Mucosa of descending colon (tissue), 3 donors: ENCODE measurements around the gene NKAIN2. TPM values are rescaled to one million over a fixed set of nuclear protein-coding genes. Genes with fewer than 3 reads are reported as not detected.

ENCODE experiments used
- ATAC-seq: fragments of 200-7000 bp; cut with Tn5 transposase; one replicate; pipeline ENCODE4 v1.9.1; 2020; ENCODE audit warnings: mild to moderate bottlenecking, moderate library complexity
- DNase-seq, 3 donors: peaks; one replicate each; pipeline ENCODE4 v3.0.0-alpha.2; 2020
- H3K36me3 ChIP-seq: fragments of 200-600 bp; one replicate; pipeline ENCODE4 v1.8.0; 2021; ENCODE audit warnings: low read depth, mild to moderate bottlenecking
- H3K4me1 ChIP-seq: fragments of 200-600 bp; one replicate; pipeline ENCODE4 v1.8.0; 2021; ENCODE audit warnings: low read depth, mild to moderate bottlenecking
- H3K4me3 ChIP-seq: fragments of 200-600 bp; one replicate; pipeline ENCODE4 v1.8.0; 2021; ENCODE audit warnings: mild to moderate bottlenecking
- H3K9me3 ChIP-seq: fragments of 200-600 bp; one replicate; pipeline ENCODE4 v1.8.0; 2021; ENCODE audit warnings: mild to moderate bottlenecking
- CTCF ChIP-seq: fragments of 200-600 bp; IDR thresholded peaks from one replicate; pipeline ENCODE4 v1.8.0; 2022; ENCODE audit warnings: antibody characterized with exemption, mild to moderate bottlenecking
- intact Hi-C, 2 donors: fragments of 100-400 bp; cut with DNase I in 1 of 2; cut with micrococcal nuclease in 1 of 2; formaldehyde crosslinking; loops; one replicate each; pipeline versions ENCODE4 v1.11.0 to v1.11.1; 2022; cut with DNase I, micrococcal nuclease
- total RNA-seq, 3 donors: library from RNA; stranded (reverse); fragmentation: NEBNext Ultra II Directional in 2 of 3; extraction: Animal tissue kit (Norgen Biotek cat#: 25700) in 2 of 3; gene quantifications; one replicate each; pipeline versions ENCODE4 v1.2.1 to v1.2.4, GENCODE V29; 2021 to 2023
- donor health status: DM: no; HTN: no; CAD: no; lungs with moderate emphysema.
- donor health status: DM: no; HTN: no; CAD: no.
- donor health status: DM: no; HTN: yes; CAD: no.

Gene NKAIN2
- total RNA-seq, 3 donors from 2014 or later, result 0.34 to 4.7 (median 0.69) TPM

- H3K4me3 ChIP-seq, result no peak overlapping the region
- DNase-seq (no peak), ATAC-seq (no peak)
- intact Hi-C loops, result no loop called here
- H3K4me1 ChIP-seq, result no peaks in the 10 kb centered on the region
- TF ChIP-seq CTCF, result no peak
- no peaks in the 10 kb centered on the region for H3K36me3 ChIP-seq
- no peaks in the 10 kb centered on the region for H3K9me3 ChIP-seq
These were observed 713.7 kb downstream of the NKAIN2 start for GRCh38 chr6:124517339-124517738.

- Histone ChIP-seq H3K4me3 (no peak overlapping the region), H3K36me3 (no peaks in the 10 kb centered on the region), H3K9me3 (no peaks in the 10 kb centered on the region), H3K4me1 (no peaks in the 10 kb centered on the region)
- intact Hi-C loops, result no loop called here
- no peak for ATAC-seq
- no peak for DNase-seq
- TF ChIP-seq CTCF, result no peak
These were observed 716.8 kb downstream of the NKAIN2 start for GRCh38 chr6:124520514-124520913.

GRCh38 chr6:124522335-124522734 lies 718.7 kb downstream of the NKAIN2 start:
- no peak overlapping the region for H3K4me3 ChIP-seq
- H3K4me1 ChIP-seq, result no peaks in the 10 kb centered on the region
- intact Hi-C loops, result no loop called here
- H3K36me3 ChIP-seq, result no peaks in the 10 kb centered on the region
- ATAC-seq (no peak), DNase-seq (no peak)
- no peaks in the 10 kb centered on the region for H3K9me3 ChIP-seq
- no peak for TF ChIP-seq CTCF

GRCh38 chr6:124524491-124525200 lies 721.0 kb downstream of the NKAIN2 start:
- Histone ChIP-seq H3K9me3 (no peaks in the 10 kb centered on the region), H3K4me1 (no peaks in the 10 kb centered on the region), H3K4me3 (no peak overlapping the region), H3K36me3 (no peaks in the 10 kb centered on the region)
- intact Hi-C loops, result no loop called here
- DNase-seq, result no peak
- no peak for TF ChIP-seq CTCF
- no peak for ATAC-seq

- ATAC-seq (no peak), DNase-seq (no peak)
- TF ChIP-seq CTCF, result no peak
- intact Hi-C loops, result no loop called here
- H3K4me1 ChIP-seq, result no peaks in the 10 kb centered on the region
- no peaks in the 10 kb centered on the region for H3K36me3 ChIP-seq
- no peak overlapping the region for H3K4me3 ChIP-seq
- no peaks in the 10 kb centered on the region for H3K9me3 ChIP-seq
These were observed 727.3 kb downstream of the NKAIN2 start for GRCh38 chr6:124530926-124531325.

GRCh38 chr6:124535299-124535698 lies 731.6 kb downstream of the NKAIN2 start:
- Histone ChIP-seq H3K4me1 (no peaks in the 10 kb centered on the region), H3K36me3 (no peaks in the 10 kb centered on the region), H3K4me3 (no peak overlapping the region), H3K9me3 (no peaks in the 10 kb centered on the region)
- DNase-seq, result no peak
- intact Hi-C loops, result no loop called here
- no peak for TF ChIP-seq CTCF
- ATAC-seq, result no peak
